HCT116 (cell line): ENCODE results near the gene TGM1. TPM values are rescaled to one million over a fixed set of nuclear protein-coding genes. Genes with fewer than 3 reads are reported as not detected.

ENCODE experiments used
- ATAC-seq: fragments of 200-7000 bp; cut with Tn5 transposase; 2 replicates; pipeline ENCODE4 v1.9.1; 2020; ENCODE audit warnings: mild to moderate bottlenecking, moderate library complexity
- BruUV-seq: library from RNA; stranded (reverse); fragments of 400-500 nt; replicated peaks from 2 replicates; lab custom pipeline; 2021; lab: Mats Ljungman, UMichigan
- CTCF ChIA-PET: fragments of 300-600 bp; sonication (Branson Sonifier 250); formaldehyde crosslinking; loops from one replicate; lab custom pipeline; 2021; ENCODE audit warnings: antibody characterized with exemption; lab: Charles Lee
- POLR2A ChIA-PET: fragments of 300-600, 350-600 bp; sonication (Branson Sonifier 250); formaldehyde crosslinking; loops from one replicate; lab custom pipeline; 2021; ENCODE audit warnings: antibody characterized with exemption; lab: Charles Lee
- RAD21 ChIA-PET, 2 experiments: fragments of 300-600 bp; sonication (Branson Sonifier 250); formaldehyde crosslinking; loops; one replicate each; lab custom pipeline; 2023; ENCODE audit warnings: low total read pairs in 2 of 2; ENCODE audit not compliant: uncharacterized antibody in 2 of 2, unreplicated experiment in 2 of 2, low non-redundant PET in 1 of 2; lab: Charles Lee
- DNase-seq: peaks from one replicate; pipeline ENCODE4 v3.0.0-alpha.2; 2010; ENCODE audit warnings: low read depth, low spot score
- H2AFZ ChIP-seq: fragments of 200-600 bp; shearing (Covaris generic), sonication (generic); 2 replicates; pipeline ENCODE4 v1.6.1; 2017; ENCODE audit warnings: low read depth, mixed run types, mixed read lengths, antibody characterized with exemption, low read length; ENCODE audit not compliant: poor library complexity, severe bottlenecking
- H3K27ac ChIP-seq: 2 replicates; pipeline ENCODE4 v1.5.1; 2012; ENCODE audit warnings: low read depth, low read length
- H3K27me3 ChIP-seq: fragments of 200-600 bp; sonication (generic); 2 replicates; pipeline ENCODE4 v1.6.1; 2016; ENCODE audit warnings: mixed run types, low read length, mixed read lengths; ENCODE audit not compliant: insufficient read depth
- H3K36me3 ChIP-seq, 2 experiments: fragments of 200-500 bp in 1 of 2; fragments of 200-600 bp in 1 of 2; sonication (Bioruptor generic) in 1 of 2; sonication (generic) in 1 of 2; 2 replicates each; pipeline versions ENCODE4 v1.5.1 to v1.6.1; 2014 to 2016; ENCODE audit warnings: low read length in 2 of 2, inconsistent platforms in 1 of 2, mixed read lengths in 1 of 2, mixed run types in 1 of 2; ENCODE audit not compliant: insufficient read depth in 2 of 2, control insufficient read depth in 1 of 2
- H3K4me1 ChIP-seq, 2 experiments: fragments of 200-600 bp in 1 of 2; sonication (generic) in 1 of 2; 2 replicates each; pipeline versions ENCODE4 v1.5.1 to v1.6.1; 2012 to 2017; ENCODE audit warnings: low read length in 2 of 2, inconsistent platforms in 1 of 2, mild to moderate bottlenecking in 1 of 2, mixed read lengths in 1 of 2, mixed run types in 1 of 2, moderate library complexity in 1 of 2; ENCODE audit not compliant: insufficient read depth in 2 of 2, control insufficient read depth in 1 of 2
- H3K4me2 ChIP-seq: fragments of 200-600 bp; sonication (generic); 2 replicates; pipeline ENCODE4 v1.6.1; 2017; ENCODE audit warnings: mixed run types, low read length, mixed read lengths
- H3K4me3 ChIP-seq, 2 experiments: fragments of 200-600 bp in 1 of 2; sonication (generic) in 1 of 2; replicated peaks in 1 of 2; 2 replicates each; pipeline ENCODE4 v1.5.1; 2011 to 2016; ENCODE audit warnings: low read length in 2 of 2, control low read depth in 1 of 2, low read depth in 1 of 2, mild to moderate bottlenecking in 1 of 2, mixed read lengths in 1 of 2, mixed run types in 1 of 2
- H3K79me2 ChIP-seq: fragments of 200-600 bp; sonication (generic); 2 replicates; pipeline ENCODE4 v1.6.1; 2017; ENCODE audit warnings: mild to moderate bottlenecking, mixed run types, low read length, moderate library complexity, mixed read lengths; ENCODE audit not compliant: insufficient read depth
- H3K9ac ChIP-seq: fragments of 200-600 bp; sonication (generic); 2 replicates; pipeline ENCODE4 v1.6.1; 2016; ENCODE audit warnings: low read length, mixed read lengths
- H3K9me2 ChIP-seq: fragments of 200-600 bp; sonication (generic), shearing (Covaris generic); 2 replicates; pipeline ENCODE4 v1.6.1; 2017; ENCODE audit warnings: mixed run types, mild to moderate bottlenecking, moderate library complexity; ENCODE audit not compliant: insufficient read depth
- H3K9me3 ChIP-seq, 2 experiments: fragments of 200-500 bp in 1 of 2; fragments of 200-600 bp in 1 of 2; sonication (Bioruptor generic) in 1 of 2; sonication (generic) in 1 of 2; 2 replicates each; pipeline ENCODE4 v1.6.1; 2014 to 2017; ENCODE audit warnings: low read length in 2 of 2, mixed read lengths in 2 of 2, inconsistent platforms in 1 of 2, low read depth in 1 of 2, mild to moderate bottlenecking in 1 of 2, mixed run types in 1 of 2, moderate library complexity in 1 of 2; ENCODE audit not compliant: control insufficient read depth in 1 of 2, insufficient read depth in 1 of 2
- H4K20me1 ChIP-seq: fragments of 200-600 bp; sonication (generic), shearing (Covaris generic); 2 replicates; pipeline ENCODE4 v1.6.1; 2017; ENCODE audit warnings: mixed run types, mild to moderate bottlenecking, moderate library complexity; ENCODE audit not compliant: insufficient read depth
- ATF3 ChIP-seq: IDR thresholded peaks from 2 replicates; pipeline ENCODE4 v1.6.1; 2012
- CBX3 ChIP-seq: IDR thresholded peaks from 2 replicates; pipeline ENCODE4 v1.6.1; 2012; ENCODE audit warnings: low read depth
- CEBPB ChIP-seq: IDR thresholded peaks from 2 replicates; pipeline ENCODE4 v1.6.1; 2012; ENCODE audit warnings: low read depth
- CTCF ChIP-seq, 3 experiments: fragments of 200-600 bp in 1 of 3; sonication (generic) in 1 of 3; IDR thresholded peaks in 2 of 3; conservative IDR thresholded peaks in 1 of 3; 2 replicates each; pipeline ENCODE4 v1.5.1; 2012 to 2017; ENCODE audit warnings: low read depth in 2 of 3, low read length in 2 of 3, antibody characterized with exemption in 1 of 3, borderline replicate concordance in 1 of 3, control low read depth in 1 of 3, mild to moderate bottlenecking in 1 of 3, mixed read lengths in 1 of 3, mixed run types in 1 of 3, moderate library complexity in 1 of 3; ENCODE audit not compliant: insufficient read depth in 1 of 3
- FOSL1 ChIP-seq: IDR thresholded peaks from 2 replicates; pipeline ENCODE4 v1.6.1; 2012; ENCODE audit warnings: low read depth
- JUND ChIP-seq: IDR thresholded peaks from 2 replicates; pipeline ENCODE4 v1.6.1; 2012
- MAX ChIP-seq: IDR thresholded peaks from 2 replicates; pipeline ENCODE4 v1.6.1; 2012
- POLR2A ChIP-seq: IDR thresholded peaks from 2 replicates; pipeline ENCODE4 v1.7.0; 2011; ENCODE audit warnings: borderline replicate concordance; ENCODE audit not compliant: insufficient read depth, insufficient read length; ENCODE audit errors: extremely low read depth
- POLR2AphosphoS5 ChIP-seq: IDR thresholded peaks from 2 replicates; pipeline ENCODE4 v1.6.1; 2011; ENCODE audit warnings: mild to moderate bottlenecking, low read depth, low read length, moderate library complexity
- RAD21 ChIP-seq: IDR thresholded peaks from 2 replicates; pipeline ENCODE4 v1.6.1; 2012; ENCODE audit warnings: low read depth, mild to moderate bottlenecking
- REST ChIP-seq: IDR thresholded peaks from 2 replicates; pipeline ENCODE4 v1.6.1; 2012; ENCODE audit warnings: low read depth
- SIN3A ChIP-seq: IDR thresholded peaks from 2 replicates; pipeline ENCODE4 v1.6.1; 2012; ENCODE audit warnings: low read depth
- SP1 ChIP-seq: IDR thresholded peaks from 2 replicates; pipeline ENCODE4 v1.6.1; 2012; ENCODE audit warnings: low read depth
- SRF ChIP-seq: IDR thresholded peaks from 2 replicates; pipeline ENCODE4 v1.6.1; 2012; ENCODE audit warnings: low read depth
- YY1 ChIP-seq: IDR thresholded peaks from 2 replicates; pipeline ENCODE4 v1.6.1; 2011; ENCODE audit warnings: low read length, low read depth, moderate library complexity, mild to moderate bottlenecking; ENCODE audit not compliant: insufficient replicate concordance; ENCODE audit errors: extremely low read depth
- ZBTB33 ChIP-seq: IDR thresholded peaks from 2 replicates; pipeline ENCODE4 v1.6.1; 2011; ENCODE audit warnings: mild to moderate bottlenecking, low read length, moderate library complexity; ENCODE audit not compliant: insufficient replicate concordance; ENCODE audit errors: extremely low read depth
- ZFX ChIP-seq: fragments of 450-650 bp; IDR thresholded peaks from 2 replicates; pipeline ENCODE4 v1.6.1; 2017
- ZNF274 ChIP-seq: fragments of 200-500 bp; sonication (Bioruptor generic); IDR thresholded peaks from 2 replicates; pipeline ENCODE4 v1.6.1; 2014; ENCODE audit warnings: mild to moderate bottlenecking, low read depth, low read length, inconsistent platforms
- intact Hi-C: fragments of 100-400 bp; cut with micrococcal nuclease; formaldehyde crosslinking; loops from 2 replicates; pipeline ENCODE4 v1.10.0; 2022
- total RNA-seq: library from RNA; stranded (reverse); gene quantifications from one replicate; pipeline ENCODE4 v1.2.1, GENCODE V29; 2021; ENCODE audit not compliant: unreplicated experiment

Gene TGM1
- total RNA-seq, 1 experiment from 2014 or later, result 5.6 TPM

- H3K27ac ChIP-seq, result no peak overlapping the region
- peaks cover 11 to 33% of the 10 kb centered on the region in 2 experiments for H3K4me1 ChIP-seq
- ChIA-PET CTCF (no interaction called here), POLR2A (no interaction called here), RAD21 (no interaction called here)
- no peaks in the 10 kb centered on the region for H3K9me3 ChIP-seq
- no peaks in the 10 kb centered on the region for H4K20me1 ChIP-seq
- H3K79me2 ChIP-seq, result peaks cover 48% of the 10 kb centered on the region
- no peak overlapping the region for H3K9ac ChIP-seq
- H2AFZ ChIP-seq, result no peak overlapping the region
- no peak overlapping the region for H3K4me3 ChIP-seq
- ATAC-seq (no peak), DNase-seq (no peak)
- TF ChIP-seq SP1, result no peak
- no peak for TF ChIP-seq CBX3
- no peak for TF ChIP-seq ATF3
- TF ChIP-seq ZNF274, result no peak
- TF ChIP-seq CTCF (IDR thresholded peaks at IDR 0.05 in 2 of 3, conservative IDR thresholded peaks at IDR 0.05 in 1 of 3; ENCODE audit: borderline replicate concordance in 1 of 3, insufficient read depth in 1 of 3, low read depth in 2 of 3, low read length in 2 of 3), result no peak
- TF ChIP-seq RAD21, result no peak
- TF ChIP-seq REST, result no peak
- TF ChIP-seq SIN3A, result no peak
- TF ChIP-seq FOSL1, result no peak
- no peak for TF ChIP-seq YY1
- TF ChIP-seq MAX, result no peak
- TF ChIP-seq SRF, result no peak
- no peak for TF ChIP-seq POLR2A
- no peak for TF ChIP-seq ZFX
- TF ChIP-seq POLR2AphosphoS5, result no peak
- no peak for TF ChIP-seq ZBTB33
- no peak for TF ChIP-seq CEBPB
- no peak for TF ChIP-seq JUND
- TF ChIP-seq, all 23 proteins: peak for 0
- Histone ChIP-seq H3K9me2 (no peaks in the 10 kb centered on the region), H3K4me2 (no peak overlapping the region), H3K27me3 (no peaks in the 10 kb centered on the region), H3K36me3 (peaks cover 45 to 59% of the 10 kb centered on the region in 2 experiments; a peak in 3 of 4 replicates)
- no TSS peak for BruUV-seq
- intact Hi-C loops, result no loop called here
Measured at GRCh38 chr14:24236689-24237462, 26.1 kb downstream of the TGM1 start.
